BE2C (cell line): ENCODE measurements around the gene CHCHD2.

Source experiments
- DNase-seq: peaks from one replicate; pipeline ENCODE4 v3.0.0-alpha.2; 2020
- H3K27me3 ChIP-seq: fragments of 250-450 bp; sonication (Bioruptor Pico); 2 replicates; pipeline ENCODE4 v1.5.1; 2020; ENCODE audit warnings: mild to moderate bottlenecking
- H3K36me3 ChIP-seq: fragments of 250-450 bp; sonication (Bioruptor Pico); 2 replicates; pipeline ENCODE4 v1.5.1; 2020; ENCODE audit warnings: mild to moderate bottlenecking
- H3K4me1 ChIP-seq: fragments of 250-450 bp; sonication (Bioruptor Pico); 2 replicates; pipeline ENCODE4 v1.5.1; 2020
- H3K4me3 ChIP-seq: 2 replicates; pipeline ENCODE4 v1.5.1; 2011; ENCODE audit warnings: low read depth, low read length
- H3K9me3 ChIP-seq: fragments of 250-450 bp; sonication (Bioruptor Pico); 2 replicates; pipeline ENCODE4 v1.5.1; 2020
- CTCF ChIP-seq: IDR thresholded peaks from 2 replicates; pipeline ENCODE4 v1.5.1; 2012; ENCODE audit warnings: mild to moderate bottlenecking, low read depth, low read length

Gene CHCHD2

DNA sequence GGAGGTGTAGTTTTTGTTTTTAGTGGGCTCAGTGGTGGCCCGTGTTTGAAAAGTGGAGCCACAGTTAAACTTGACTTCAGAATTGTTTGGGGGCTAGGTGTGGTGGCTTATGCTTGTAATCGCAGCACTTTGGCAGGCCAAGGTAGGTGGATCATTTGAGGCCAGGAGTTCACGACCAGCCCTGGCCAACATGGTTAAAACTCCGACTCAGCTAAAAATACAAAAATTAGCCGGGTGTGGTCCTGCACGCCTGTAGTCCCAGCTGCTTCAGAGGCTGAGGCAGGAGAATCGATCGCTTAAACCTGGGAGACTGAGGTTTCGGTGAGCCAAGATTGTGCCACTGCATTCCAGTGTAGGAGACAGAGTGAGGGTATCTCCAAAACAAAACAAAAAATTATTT is 52.9 kb downstream of the CHCHD2 start:
- no peaks in the 10 kb centered on the region for H3K4me1 ChIP-seq
- H3K27me3 ChIP-seq, result no peaks in the 10 kb centered on the region
- DNase-seq, result no peak
- no peaks in the 10 kb centered on the region for H3K9me3 ChIP-seq
- peaks cover 60% of the 10 kb centered on the region for H3K36me3 ChIP-seq
- H3K4me3 ChIP-seq, result peak overlapping the region; percentile 82
- TF ChIP-seq CTCF, result no peak
